Type B pancreatic cell (in vitro differentiated cells): ENCODE measurements around the gene ASB16. TPM values are rescaled to one million over a fixed set of nuclear protein-coding genes. Genes with fewer than 3 reads are reported as not detected.

Source experiments
- DNase-seq: peaks from one replicate; pipeline ENCODE4 v3.0.0; 2021; ENCODE audit warnings: mixed read lengths; ENCODE audit not compliant: unreplicated experiment; ENCODE audit errors: extremely low spot score
- H3K27ac Mint-ChIP-seq: 2 replicates; pipeline ENCODE4 v1.8.0; 2021; ENCODE audit warnings: mild to moderate bottlenecking, mixed read lengths
- H3K27me3 Mint-ChIP-seq: 2 replicates; pipeline ENCODE4 v1.8.0; 2021; ENCODE audit warnings: mixed read lengths
- H3K36me3 Mint-ChIP-seq: 2 replicates; pipeline ENCODE4 v1.8.0; 2021; ENCODE audit warnings: mixed read lengths
- H3K4me1 Mint-ChIP-seq: one replicate; pipeline ENCODE4 v1.8.0; 2021; ENCODE audit warnings: mixed read lengths; ENCODE audit not compliant: unreplicated experiment
- H3K4me3 Mint-ChIP-seq: 2 replicates; pipeline ENCODE4 v1.8.0; 2021; ENCODE audit warnings: mild to moderate bottlenecking, mixed read lengths
- H3K9me3 Mint-ChIP-seq: 2 replicates; pipeline ENCODE4 v1.8.0; 2021; ENCODE audit warnings: mixed read lengths
- CTCF ChIP-seq: fragments of 200-600 bp; sonication (generic); conservative IDR thresholded peaks from 2 replicates; pipeline ENCODE4 v1.5.0; 2021; ENCODE audit warnings: antibody characterized with exemption, mild to moderate bottlenecking
- total RNA-seq: library from RNA; stranded (reverse); gene quantifications from 2 replicates; pipeline ENCODE4 v1.2.1, GENCODE V29; 2021; ENCODE audit warnings: low replicate concordance

Gene ASB16
- total RNA-seq, 1 donor from 2014 or later: 0.68 TPM

GRCh38 chr17:44197107-44197506 lies 26.6 kb downstream of the ASB16 start:
- Mint-ChIP-seq H3K4me1 (peaks cover 15% of the 10 kb centered on the region), H3K27me3 (no peaks in the 10 kb centered on the region), H3K9me3 (no peaks in the 10 kb centered on the region), H3K36me3 (peaks cover 5% of the 10 kb centered on the region), H3K27ac (peak overlapping the region; percentile 88), H3K4me3 (no peak overlapping the region)
- TF ChIP-seq CTCF: no peak
- DNase-seq: no peak

GRCh38 chr17:44197980-44198720 lies 27.6 kb downstream of the ASB16 start:
- peak overlapping the region; percentile 87 for H3K4me3 Mint-ChIP-seq
- H3K4me1 Mint-ChIP-seq: peaks cover 12% of the 10 kb centered on the region
- H3K27me3 Mint-ChIP-seq: no peaks in the 10 kb centered on the region

DNA sequence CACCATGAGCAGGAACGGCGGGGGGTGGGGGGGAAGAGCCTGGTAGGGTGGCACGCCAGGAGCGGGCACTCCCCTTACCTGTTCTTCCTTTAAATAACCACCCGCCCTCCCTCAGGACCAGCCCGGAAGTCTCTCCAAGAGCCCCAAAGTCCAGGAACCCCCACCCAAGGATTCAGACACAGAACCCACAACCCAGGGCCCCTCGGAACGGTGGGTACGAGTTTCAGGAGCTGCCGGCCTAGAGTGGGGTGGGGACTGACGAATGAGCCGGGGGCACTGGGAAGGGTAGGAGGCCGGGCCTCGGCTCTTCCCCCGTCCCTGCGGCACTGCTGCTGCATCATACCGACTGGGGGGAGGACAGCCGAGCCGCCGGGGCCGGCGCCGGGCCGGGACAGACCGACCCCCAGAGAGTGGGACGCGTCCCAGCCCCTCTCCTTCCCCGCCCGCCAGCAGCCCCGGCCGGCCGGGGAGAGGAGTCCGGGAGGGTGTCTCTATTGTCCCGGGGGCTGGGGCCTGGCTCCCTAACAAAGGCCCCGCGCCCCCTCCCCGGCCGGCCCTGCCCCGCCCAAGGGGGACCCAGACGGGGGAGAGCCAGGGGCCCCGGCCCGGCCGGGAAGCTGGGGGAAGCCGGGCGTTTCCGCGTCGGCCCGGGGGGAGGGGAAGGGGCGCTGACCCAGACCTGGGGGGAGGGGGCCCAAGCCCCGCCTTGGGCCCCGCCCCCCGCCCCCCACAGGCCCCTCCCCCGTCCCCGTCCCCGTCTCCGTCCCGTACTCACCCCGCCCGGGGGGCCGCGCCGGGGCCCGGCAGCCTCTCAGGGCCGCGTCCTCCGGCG lies 28.4 kb downstream of the ASB16 start:
- no peaks in the 10 kb centered on the region for H3K9me3 Mint-ChIP-seq
- peak overlapping the region; percentile 88 for H3K27ac Mint-ChIP-seq
- H3K36me3 Mint-ChIP-seq: peaks cover 5% of the 10 kb centered on the region
- TF ChIP-seq CTCF: no peak
- peaks cover 17% of the 10 kb centered on the region for H3K4me1 Mint-ChIP-seq
- H3K4me3 Mint-ChIP-seq: peak overlapping the region; percentile 87
- H3K27me3 Mint-ChIP-seq: no peaks in the 10 kb centered on the region
- DNase-seq: no peak

More at GRCh38 chr17:44197980-44198720, 27.6 kb downstream of the ASB16 start:
- TF ChIP-seq CTCF: no peak
- DNase-seq: no peak
- Mint-ChIP-seq H3K27ac (peak overlapping the region; percentile 88), H3K36me3 (peaks cover 5% of the 10 kb centered on the region), H3K9me3 (no peaks in the 10 kb centered on the region)

DNA sequence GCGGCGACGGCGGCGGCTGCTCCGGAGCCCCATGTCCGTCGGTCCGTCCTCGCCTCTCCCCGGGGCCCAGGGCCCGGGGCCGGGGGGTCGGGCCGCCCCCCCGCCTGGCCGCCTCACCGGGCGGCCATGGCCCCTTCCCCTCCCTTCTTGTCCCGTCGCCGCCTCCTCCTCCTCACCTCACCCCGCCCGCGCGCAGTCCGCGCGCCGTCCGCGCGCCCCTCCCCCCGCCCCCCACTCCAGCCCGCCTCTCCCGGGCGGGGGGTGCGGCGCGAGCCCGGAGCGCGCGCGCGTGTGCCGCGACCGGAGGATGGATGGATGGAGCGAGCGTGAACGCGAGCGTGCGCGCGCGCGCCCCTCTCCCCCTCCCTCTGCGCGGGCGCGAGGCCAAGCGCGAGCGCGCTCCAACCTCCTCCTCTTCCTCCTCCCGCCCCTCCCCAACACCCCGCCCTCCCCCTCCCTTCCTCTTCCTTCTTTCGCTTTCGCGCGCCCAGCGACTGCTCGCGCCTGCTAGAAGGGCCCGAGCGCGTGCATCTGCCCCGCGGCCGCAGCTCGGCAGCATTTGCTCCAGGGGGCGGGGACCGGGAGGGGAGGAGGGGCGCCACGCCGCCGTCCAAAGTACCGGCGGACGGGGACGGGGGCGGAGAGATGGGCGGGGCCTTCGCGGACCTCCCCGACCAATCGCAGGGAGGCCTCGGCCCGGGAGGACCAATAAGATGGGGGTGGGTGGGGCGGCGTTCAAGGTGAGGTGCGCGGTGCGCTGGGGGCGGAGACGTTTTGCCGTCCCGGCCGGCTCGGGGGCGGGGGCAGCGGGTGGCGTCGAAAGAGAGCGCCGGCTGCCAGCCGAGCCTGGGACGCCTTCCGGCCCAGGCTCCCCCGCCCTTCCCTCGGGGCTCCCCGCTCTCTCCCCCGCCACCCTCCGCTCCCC lies 29.3 kb downstream of the ASB16 start, which contains the start of gene ATXN7L3:
ATXN7L3 (minus strand) TSS at position 332 of the 925 bp plus-strand sequence. CDS start 1,814 bp downstream, outside the sequence.
- peaks cover 5% of the 10 kb centered on the region for H3K36me3 Mint-ChIP-seq
- no peaks in the 10 kb centered on the region for H3K27me3 Mint-ChIP-seq
- no peaks in the 10 kb centered on the region for H3K9me3 Mint-ChIP-seq
- no peak for TF ChIP-seq CTCF
- DNase-seq: peak; percentile 98
- H3K4me3 Mint-ChIP-seq: peak within 1 kb of the TSS; percentile 94
- H3K4me1 Mint-ChIP-seq: peaks cover 19% of the 10 kb centered on the region
- H3K27ac Mint-ChIP-seq: peak within 1 kb of the TSS; percentile 95
